CD4-positive, alpha-beta T cell (primary cell): ENCODE data around the gene FAIM. TPM values are rescaled to one million over a fixed set of nuclear protein-coding genes. Genes with fewer than 3 reads are reported as not detected.
"Not testable (repeated sequence)": the region's sequence is repeated elsewhere in the genome, so short reads cannot be mapped to it uniquely, and the experiment has no call there.

Experiments
- ATAC-seq: fragments of 200-7000 bp; cut with Tn5 transposase; one replicate; pipeline ENCODE4 v1.10.0; 2022; ENCODE audit warnings: mild to moderate bottlenecking; ENCODE audit not compliant: poor library complexity
- CTCF ChIA-PET: fragments of 350-600 bp; sonication (Branson Sonifier 250); formaldehyde crosslinking; loops from one replicate; lab custom pipeline; 2021; ENCODE audit warnings: antibody characterized with exemption, inconsistent platforms; lab: Charles Lee
- POLR2A ChIA-PET: fragments of 350-600 bp; sonication (Branson Sonifier 250); formaldehyde crosslinking; loops from one replicate; lab custom pipeline; 2021; ENCODE audit warnings: antibody characterized with exemption, inconsistent platforms; lab: Charles Lee
- DNase-seq, 14 experiments: peaks; one replicate each; pipeline ENCODE4 v3.0.0-alpha.2; 2013 to 2020; ENCODE audit warnings: mixed read lengths in 2 of 14
- H3K27ac ChIP-seq, 2 donors: one replicate each; pipeline versions ENCODE4 v1.5.1 to v1.7.0; 2013; ENCODE audit warnings: low read length in 2 of 2, low read depth in 1 of 2, mild to moderate bottlenecking in 1 of 2
- H3K27me3 ChIP-seq, 2 experiments: 1 replicate in 1 of 2; 2 replicates in 1 of 2; pipeline versions ENCODE4 v1.6.1 to v1.7.0; 2013; ENCODE audit warnings: low read length in 2 of 2, control low read depth in 1 of 2, mild to moderate bottlenecking in 1 of 2, moderate library complexity in 1 of 2; ENCODE audit not compliant: insufficient read depth in 2 of 2, control insufficient read depth in 1 of 2
- H3K36me3 ChIP-seq: one replicate; pipeline ENCODE4 v1.6.1; 2013; ENCODE audit warnings: low read length, control low read depth; ENCODE audit not compliant: insufficient read depth
- H3K4me1 ChIP-seq: one replicate; pipeline ENCODE4 v1.6.1; 2013; ENCODE audit warnings: low read length, control low read depth; ENCODE audit not compliant: insufficient read depth
- H3K4me3 ChIP-seq: one replicate; pipeline ENCODE4 v1.5.1; 2013; ENCODE audit warnings: mild to moderate bottlenecking, low read length, moderate library complexity
- H3K9me3 ChIP-seq, 2 experiments: 1 replicate in 1 of 2; 2 replicates in 1 of 2; pipeline versions ENCODE4 v1.6.1 to v1.7.0; 2013; ENCODE audit warnings: low read length in 2 of 2, mild to moderate bottlenecking in 2 of 2, control low read depth in 1 of 2, moderate library complexity in 1 of 2; ENCODE audit not compliant: control insufficient read depth in 1 of 2, insufficient read depth in 1 of 2
- H3K27ac Mint-ChIP-seq: one replicate; pipeline ENCODE4 v1.8.0; 2020; ENCODE audit warnings: mixed read lengths
- H3K27me3 Mint-ChIP-seq: one replicate; pipeline ENCODE4 v1.8.0; 2021; ENCODE audit warnings: mixed read lengths
- H3K36me3 Mint-ChIP-seq: one replicate; pipeline ENCODE4 v1.8.0; 2021; ENCODE audit warnings: low read depth, mixed read lengths
- H3K4me1 Mint-ChIP-seq: one replicate; pipeline ENCODE4 v1.8.0; 2021; ENCODE audit warnings: low read depth, mixed read lengths
- H3K4me3 Mint-ChIP-seq: one replicate; pipeline ENCODE4 v1.8.0; 2020; ENCODE audit warnings: mild to moderate bottlenecking, mixed read lengths
- H3K9me3 Mint-ChIP-seq: one replicate; pipeline ENCODE4 v1.8.0; 2020; ENCODE audit warnings: mixed read lengths
- CTCF ChIP-seq: fragments of 200-600 bp; IDR thresholded peaks from one replicate; pipeline ENCODE4 v1.8.0; 2022; ENCODE audit warnings: antibody characterized with exemption, mild to moderate bottlenecking
- intact Hi-C, 2 experiments: fragments of 100-400 bp; cut with DNase I in 1 of 2; cut with micrococcal nuclease in 1 of 2; formaldehyde crosslinking; loops; one replicate each; pipeline versions ENCODE4 v1.15.1 to v1.9.0; 2023 to 2025; cut with DNase I, micrococcal nuclease
- total RNA-seq, 174 experiments: library from RNA in 2 of 174; stranded (reverse) in 2 of 174; gene quantifications; one replicate each; pipeline ENCODE4 v1.2.3 and lab custom pipeline; 2021 to 2026

The FAIM gene
- total RNA-seq, 2 experiments from 2014 or later, result 1.5 to 1.6 TPM

- H3K27ac Mint-ChIP-seq, result no peak overlapping the region
- H3K4me1 Mint-ChIP-seq, result no peaks in the 10 kb centered on the region
- ChIA-PET POLR2A (no interaction called here), CTCF (no interaction called here)
- no peaks in the 10 kb centered on the region for H3K27me3 ChIP-seq
- H3K36me3 ChIP-seq, result peaks cover 40% of the 10 kb centered on the region
- no peak overlapping the region for H3K4me3 Mint-ChIP-seq
- no peak for ATAC-seq
- intact Hi-C loops, result no loop called here
- H3K4me3 ChIP-seq, result no peak overlapping the region
- no peak for DNase-seq
- peaks cover 8 to 15% of the 10 kb centered on the region in 2 experiments for H3K9me3 ChIP-seq
- H3K9me3 Mint-ChIP-seq, result peaks cover 5% of the 10 kb centered on the region
- H3K27ac ChIP-seq, result no peak overlapping the region
- no peaks in the 10 kb centered on the region for H3K27me3 Mint-ChIP-seq
- TF ChIP-seq CTCF, result no peak
- peaks cover 91% of the 10 kb centered on the region for H3K36me3 Mint-ChIP-seq
- H3K4me1 ChIP-seq, result no peaks in the 10 kb centered on the region
These were observed 66.8 kb downstream of the FAIM start for GRCh38 chr3:138675393-138675792.

GRCh38 chr3:138678086-138678485, 69.5 kb downstream of the FAIM start:
- H3K4me1 Mint-ChIP-seq, result no peaks in the 10 kb centered on the region

GRCh38 chr3:138678874-138679392, 70.4 kb downstream of the FAIM start:
- Histone ChIP-seq H3K27ac (no peak overlapping the region), H3K4me3 (no peak overlapping the region), H3K36me3 (peaks cover 59% of the 10 kb centered on the region), H3K9me3 (peaks cover 8 to 15% of the 10 kb centered on the region in 2 experiments), H3K4me1 (no peaks in the 10 kb centered on the region), H3K27me3 (no peaks in the 10 kb centered on the region)
- H3K27ac Mint-ChIP-seq, result no peak overlapping the region
- no peak overlapping the region for H3K4me3 Mint-ChIP-seq
- DNase-seq (no peak), ATAC-seq (no peak)
- POLR2A ChIA-PET, result no interaction called here
- CTCF ChIA-PET, result interaction anchor here (2.5 kb wide), 1 partner anchor 244 kb away, joined by 9 read pairs; no protein-coding TSS in a partner anchor
- TF ChIP-seq CTCF, result no peak
- H3K27me3 Mint-ChIP-seq, result no peaks in the 10 kb centered on the region
- intact Hi-C loops, result no loop called here
- peaks cover 5% of the 10 kb centered on the region for H3K9me3 Mint-ChIP-seq
- no peaks in the 10 kb centered on the region for H3K4me1 Mint-ChIP-seq
- peaks cover 86% of the 10 kb centered on the region for H3K36me3 Mint-ChIP-seq

More at GRCh38 chr3:138678086-138678485, 69.5 kb downstream of the FAIM start:
- Histone ChIP-seq H3K4me1 (no peaks in the 10 kb centered on the region), H3K9me3 (peaks cover 8 to 15% of the 10 kb centered on the region in 2 experiments), H3K27ac (no peak overlapping the region), H3K27me3 (no peaks in the 10 kb centered on the region), H3K4me3 (no peak overlapping the region), H3K36me3 (peaks cover 53% of the 10 kb centered on the region)
- no peak overlapping the region for H3K27ac Mint-ChIP-seq
- no peaks in the 10 kb centered on the region for H3K27me3 Mint-ChIP-seq
- intact Hi-C loops, result no loop called here
- ATAC-seq (no peak), DNase-seq (no peak)
- H3K36me3 Mint-ChIP-seq, result peaks cover 86% of the 10 kb centered on the region
- ChIA-PET CTCF (interaction anchor here (2.5 kb wide), 1 partner anchor 245 kb away, joined by 9 read pairs; no protein-coding TSS in a partner anchor), POLR2A (no interaction called here)
- no peak overlapping the region for H3K4me3 Mint-ChIP-seq
- TF ChIP-seq CTCF, result no peak
- peaks cover 5% of the 10 kb centered on the region for H3K9me3 Mint-ChIP-seq

GRCh38 chr3:138680974-138681373, 72.4 kb downstream of the FAIM start:
- H3K9me3 Mint-ChIP-seq, H3K4me1 Mint-ChIP-seq, H3K27me3 Mint-ChIP-seq, H3K27ac Mint-ChIP-seq, H3K4me3 ChIP-seq, ATAC-seq, DNase-seq, H3K9me3 ChIP-seq, H3K27ac ChIP-seq, CTCF ChIA-PET, H3K4me3 Mint-ChIP-seq, intact Hi-C loops, POLR2A ChIA-PET, H3K4me1 ChIP-seq, H3K27me3 ChIP-seq: not testable (repeated sequence)
- H3K36me3 Mint-ChIP-seq, result peaks cover 80% of the 10 kb centered on the region
- H3K36me3 ChIP-seq, result peaks cover 41% of the 10 kb centered on the region
